Adipocyte (in vitro differentiated cells): Measurements from ENCODE around the gene SH3TC1.

ENCODE experiments used
- DNase-seq: peaks from one replicate; pipeline ENCODE4 v3.0.0-alpha.2; 2015; ENCODE audit warnings: low read depth
- H3K27me3 ChIP-seq: replicated peaks from 2 replicates; pipeline ENCODE4 v1.7.0; 2013; ENCODE audit warnings: mild to moderate bottlenecking, low read length, moderate library complexity; ENCODE audit not compliant: control insufficient read depth, insufficient read depth
- H3K36me3 ChIP-seq: 2 replicates; pipeline ENCODE4 v1.7.0; 2013; ENCODE audit warnings: low read length, mild to moderate bottlenecking, moderate library complexity; ENCODE audit not compliant: control insufficient read depth, insufficient read depth, severe bottlenecking
- H3K4me1 ChIP-seq: 2 replicates; pipeline ENCODE4 v1.7.0; 2013; ENCODE audit warnings: mild to moderate bottlenecking, low read length, moderate library complexity; ENCODE audit not compliant: control insufficient read depth, insufficient read depth
- H3K4me3 ChIP-seq: 2 replicates; pipeline ENCODE4 v1.7.0; 2013; ENCODE audit warnings: mild to moderate bottlenecking, low read length, moderate library complexity
- H3K9ac ChIP-seq: 2 replicates; pipeline ENCODE4 v1.7.0; 2013; ENCODE audit warnings: mild to moderate bottlenecking, low read length, moderate library complexity
- H3K9me3 ChIP-seq: 2 replicates; pipeline ENCODE4 v1.7.0; 2013; ENCODE audit warnings: mild to moderate bottlenecking, low read length, moderate library complexity; ENCODE audit not compliant: control insufficient read depth

SH3TC1 gene

DNA sequence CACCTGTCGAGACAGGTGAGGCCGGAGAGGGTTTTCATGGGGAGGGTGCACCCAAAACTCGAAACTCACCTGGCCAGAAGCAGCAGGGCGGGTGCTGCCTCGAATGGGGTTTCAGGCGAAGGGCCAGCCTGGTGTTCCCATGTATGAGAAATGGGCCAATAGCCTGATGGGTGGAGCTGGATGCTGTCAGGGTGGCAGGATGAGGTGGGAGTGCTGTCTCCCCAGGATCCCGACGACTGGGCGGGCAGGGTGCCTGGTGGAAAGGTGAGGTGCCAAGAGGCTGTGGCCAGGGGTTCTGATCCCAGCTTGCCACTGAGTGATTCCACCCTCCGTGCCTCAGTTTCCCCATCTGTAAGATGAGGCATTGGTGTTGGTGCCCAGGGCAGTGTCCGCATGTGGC lies 16.8 kb upstream of the SH3TC1 start:
- H3K9ac ChIP-seq = no peak overlapping the region
- no peaks in the 10 kb centered on the region for H3K36me3 ChIP-seq
- H3K9me3 ChIP-seq = no peaks in the 10 kb centered on the region

DNA sequence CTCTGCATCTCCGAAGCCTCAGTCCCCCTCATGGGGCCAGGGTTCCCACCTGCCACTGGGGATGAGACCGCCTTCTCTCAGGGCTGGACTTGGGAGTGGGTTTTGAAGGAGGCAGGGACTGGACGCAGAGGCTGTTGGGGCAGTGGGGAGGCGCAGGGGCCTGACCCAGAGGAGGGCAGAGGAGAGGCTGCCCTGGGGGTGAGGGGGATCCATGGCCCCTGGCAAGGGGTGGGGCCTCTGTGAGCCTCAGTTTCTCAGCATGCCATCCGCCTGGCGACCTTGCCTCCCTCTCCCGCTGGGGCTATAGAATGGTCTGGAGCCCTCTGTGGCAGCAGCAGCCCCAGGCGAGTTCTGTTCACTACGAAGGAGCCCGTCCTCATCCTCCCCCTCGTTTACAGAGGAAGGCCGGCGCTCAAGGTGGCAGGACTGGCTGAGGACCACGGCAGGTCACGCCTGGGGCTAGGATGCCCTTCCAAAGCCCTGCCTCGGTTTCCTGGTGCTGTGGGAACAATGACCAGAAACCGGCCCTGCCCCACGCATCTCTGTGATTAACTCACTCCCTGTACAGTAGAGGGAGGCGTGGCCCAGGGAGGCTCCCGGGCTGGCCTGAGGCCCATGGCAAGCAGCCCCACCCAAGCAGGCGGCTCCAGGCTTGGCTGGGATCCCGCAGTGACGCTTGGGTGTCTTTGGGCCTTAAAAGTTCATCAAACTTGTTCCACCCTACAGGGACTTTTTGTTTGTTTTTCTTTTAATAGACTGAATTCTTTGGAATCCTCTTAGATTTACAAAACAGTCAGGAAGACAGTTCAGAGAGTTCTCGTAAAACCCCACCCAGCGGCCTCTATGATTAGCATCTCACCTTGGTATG lies 16.0 kb upstream of the SH3TC1 start:
- H3K36me3 ChIP-seq = no peaks in the 10 kb centered on the region
- H3K4me1 ChIP-seq = peaks cover 35% of the 10 kb centered on the region
- no peaks in the 10 kb centered on the region for H3K27me3 ChIP-seq
- no peak overlapping the region for H3K4me3 ChIP-seq
- no peak overlapping the region for H3K9ac ChIP-seq
- DNase-seq = peak; percentile 55
- no peaks in the 10 kb centered on the region for H3K9me3 ChIP-seq

More for the DNA sequence above, 16.8 kb upstream of the SH3TC1 start:
- Histone ChIP-seq H3K4me1 (peaks cover 35% of the 10 kb centered on the region), H3K4me3 (no peak overlapping the region), H3K27me3 (no peaks in the 10 kb centered on the region)
- DNase-seq = no peak

DNA sequence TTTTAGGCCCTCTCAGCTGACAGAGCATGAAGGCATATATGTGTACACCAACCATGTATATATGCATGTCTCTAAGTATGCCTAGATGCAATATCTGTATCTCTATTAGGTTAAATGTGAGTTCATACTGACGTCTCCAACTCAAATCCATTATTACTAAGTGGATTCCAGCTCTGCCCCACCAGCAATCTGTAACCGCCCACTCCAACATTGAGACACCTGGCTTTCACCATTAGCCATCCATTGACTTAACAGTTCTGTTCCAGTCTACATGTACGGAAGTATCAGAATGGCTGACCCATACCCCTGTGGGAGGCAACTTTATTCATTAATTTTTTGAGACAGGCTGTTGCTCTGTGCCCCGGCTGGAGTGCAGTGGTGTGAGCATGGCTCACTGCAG lies 15.0 kb upstream of the SH3TC1 start:
- DNase-seq = no peak
- H3K36me3 ChIP-seq = no peaks in the 10 kb centered on the region
- H3K4me1 ChIP-seq = peaks cover 35% of the 10 kb centered on the region
- H3K9ac ChIP-seq = no peak overlapping the region
- peaks cover 4% of the 10 kb centered on the region for H3K27me3 ChIP-seq
- H3K4me3 ChIP-seq = no peak overlapping the region
- H3K9me3 ChIP-seq = no peaks in the 10 kb centered on the region

DNA sequence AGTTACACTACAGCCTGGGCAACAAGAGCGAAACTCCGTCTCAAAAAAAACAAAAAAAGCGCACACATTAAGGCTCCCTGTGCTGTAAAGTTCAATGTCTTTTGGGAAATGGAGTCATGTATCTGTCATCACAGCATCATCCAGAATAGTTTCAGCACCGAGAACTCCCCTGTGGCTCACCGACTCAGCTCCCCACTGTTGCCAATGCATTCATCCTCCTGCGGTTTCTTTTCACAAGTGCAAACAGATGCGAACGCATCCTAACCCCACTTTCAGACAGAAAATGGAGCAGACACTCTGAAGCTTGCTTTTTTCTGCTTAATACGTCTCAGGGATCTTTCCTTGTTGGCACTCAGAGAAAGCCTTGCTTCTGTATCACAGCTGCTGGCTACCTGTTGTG lies 13.8 kb upstream of the SH3TC1 start:
- H3K36me3 ChIP-seq = no peaks in the 10 kb centered on the region
- H3K9ac ChIP-seq = peak overlapping the region; percentile 32
- H3K27me3 ChIP-seq = peaks cover 4% of the 10 kb centered on the region
- H3K4me3 ChIP-seq = peak overlapping the region; percentile 41
- peak; percentile 54 for DNase-seq
- peaks cover 35% of the 10 kb centered on the region for H3K4me1 ChIP-seq
- H3K9me3 ChIP-seq = no peaks in the 10 kb centered on the region

DNA sequence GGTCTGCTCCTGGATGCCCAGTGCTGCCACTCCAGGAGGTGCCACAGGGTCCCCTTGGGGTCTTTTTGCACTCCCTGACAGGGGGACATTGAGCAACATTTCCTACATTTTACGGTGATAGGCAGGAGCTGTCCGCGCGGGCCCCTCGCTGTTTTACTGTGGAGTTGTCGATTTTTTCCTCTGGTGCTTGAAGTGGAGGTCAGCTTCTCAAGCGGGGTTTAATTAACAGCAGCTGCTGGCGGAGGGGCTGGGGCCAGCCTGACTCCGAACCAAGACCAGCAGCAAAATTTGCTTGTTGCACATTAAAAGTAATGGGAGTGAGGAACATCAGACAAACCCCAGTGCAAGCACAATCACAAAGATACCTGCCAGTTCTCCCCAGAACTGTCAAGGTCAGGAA lies 13.2 kb upstream of the SH3TC1 start:
- H3K4me1 ChIP-seq = peaks cover 35% of the 10 kb centered on the region
- no peaks in the 10 kb centered on the region for H3K36me3 ChIP-seq
- H3K9me3 ChIP-seq = no peaks in the 10 kb centered on the region

DNA sequence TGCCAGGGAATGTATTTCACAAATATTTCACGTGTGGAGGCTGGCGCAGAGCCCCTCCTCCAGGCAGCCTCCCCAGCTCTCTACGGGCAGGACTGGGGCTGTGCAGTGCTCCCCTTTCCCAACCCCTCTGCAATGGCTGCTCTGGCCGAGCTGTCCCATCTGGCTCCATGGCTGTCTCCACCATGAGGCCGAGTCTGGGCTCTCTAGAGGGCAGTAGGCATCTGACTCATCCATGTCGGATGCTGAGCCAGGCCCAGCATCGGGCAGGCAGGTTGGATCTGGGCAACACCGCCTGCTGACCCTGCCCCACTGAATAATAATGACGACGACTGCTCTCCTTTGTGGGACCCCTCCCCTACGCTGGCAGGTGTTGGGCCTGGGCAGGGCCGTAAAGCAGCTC lies 11.0 kb upstream of the SH3TC1 start:
- Histone ChIP-seq H3K36me3 (no peaks in the 10 kb centered on the region), H3K9me3 (no peaks in the 10 kb centered on the region), H3K9ac (no peak overlapping the region), H3K4me1 (peaks cover 30% of the 10 kb centered on the region), H3K4me3 (no peak overlapping the region), H3K27me3 (peaks cover 4% of the 10 kb centered on the region)
- DNase-seq = no peak

More for the DNA sequence above, 13.2 kb upstream of the SH3TC1 start:
- Histone ChIP-seq H3K27me3 (peaks cover 4% of the 10 kb centered on the region), H3K9ac (peak overlapping the region; percentile 32), H3K4me3 (peak overlapping the region; percentile 41)
- DNase-seq = peak; percentile 14

DNA sequence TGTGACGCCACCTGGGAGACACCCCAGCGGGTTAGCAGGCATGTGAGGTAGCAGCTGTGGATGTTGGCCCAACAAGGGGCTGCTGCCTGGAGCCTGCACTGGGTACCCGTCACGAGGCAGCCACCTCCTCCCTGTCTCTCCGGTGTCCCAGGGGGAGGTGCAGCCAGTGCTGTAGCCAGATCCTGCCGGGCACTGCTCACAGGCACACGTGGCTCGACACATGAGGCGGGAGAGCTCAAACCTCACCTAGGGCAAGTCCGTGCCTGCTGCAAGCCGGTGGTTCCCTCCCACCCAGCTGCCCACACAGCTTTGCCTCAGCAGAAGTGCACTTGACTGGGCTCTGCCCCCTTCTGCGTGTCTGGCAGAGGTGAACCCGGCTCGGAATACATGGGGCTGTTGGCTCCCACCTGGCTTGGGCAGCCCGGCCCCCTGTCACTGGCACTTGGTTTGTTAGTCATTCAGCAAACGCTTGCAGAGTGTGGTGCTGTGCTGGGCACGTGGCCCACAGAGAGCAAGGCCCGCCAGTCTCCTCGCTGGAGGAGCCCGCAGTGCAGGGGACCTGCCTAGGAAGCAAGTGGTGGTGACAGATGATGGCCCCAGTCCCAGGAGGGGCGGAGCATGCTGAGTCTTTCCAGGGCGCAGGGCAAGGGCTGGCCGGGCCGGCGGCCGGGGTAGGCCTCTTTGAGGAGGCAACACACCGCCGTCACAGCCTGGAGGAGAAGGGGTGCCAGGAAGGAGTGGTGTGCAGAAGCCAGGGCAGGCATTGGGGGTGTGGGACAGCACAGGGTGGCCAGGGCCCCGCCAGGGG lies 10.1 kb upstream of the SH3TC1 start:
- DNase-seq = no peak
- H3K36me3 ChIP-seq = no peaks in the 10 kb centered on the region
- H3K9me3 ChIP-seq = no peaks in the 10 kb centered on the region
- H3K27me3 ChIP-seq = peaks cover 4% of the 10 kb centered on the region
- no peak overlapping the region for H3K4me3 ChIP-seq
- peaks cover 24% of the 10 kb centered on the region for H3K4me1 ChIP-seq
- H3K9ac ChIP-seq = no peak overlapping the region

DNA sequence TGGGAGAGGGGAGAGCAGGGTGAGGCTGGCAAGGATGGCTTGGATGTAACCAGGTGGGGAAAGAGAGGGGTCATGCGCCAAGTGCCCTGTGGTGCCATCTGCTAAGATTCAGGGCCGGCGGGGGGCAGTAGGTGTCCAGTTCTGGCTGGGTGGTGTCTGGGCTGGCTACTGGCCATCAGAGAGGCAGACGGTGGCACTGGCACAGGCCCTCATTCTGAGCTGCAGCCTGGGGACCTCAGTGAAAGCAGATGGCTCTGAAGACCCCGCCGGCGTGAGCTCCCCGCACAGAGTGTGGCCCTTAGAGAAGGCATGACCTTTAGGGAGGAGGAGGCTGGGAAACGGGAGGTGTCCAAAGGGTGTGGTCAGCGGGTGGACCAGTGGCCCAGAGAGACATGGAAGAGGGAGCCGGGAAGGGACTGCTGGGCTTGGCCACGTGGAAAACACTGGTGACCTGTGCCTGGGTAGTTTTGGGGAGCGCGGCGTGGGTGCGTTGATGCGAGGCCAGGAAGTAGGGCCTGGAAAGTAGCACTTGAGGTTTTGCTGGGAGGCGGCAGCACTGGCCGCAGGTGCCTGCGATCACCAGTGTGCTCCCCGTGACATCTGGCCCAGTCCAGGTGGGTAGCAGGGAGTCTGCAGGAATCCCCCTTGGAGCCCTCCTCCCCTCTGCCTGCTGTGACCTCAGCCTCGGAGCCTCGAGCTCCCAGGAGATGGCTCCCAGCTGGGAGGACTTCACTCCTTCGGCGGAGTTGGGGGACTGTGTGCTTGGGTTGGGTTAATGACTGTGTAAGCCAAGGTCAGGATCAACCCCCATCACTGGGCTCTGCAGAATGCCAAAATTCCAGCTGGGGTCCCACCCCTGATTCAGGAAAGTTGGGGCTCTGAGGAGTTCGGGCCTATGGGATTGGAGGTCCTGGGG lies 9.3 kb upstream of the SH3TC1 start:
- H3K36me3 ChIP-seq = no peaks in the 10 kb centered on the region
- no peak for DNase-seq
- H3K9ac ChIP-seq = no peak overlapping the region
- no peak overlapping the region for H3K4me3 ChIP-seq
- H3K9me3 ChIP-seq = no peaks in the 10 kb centered on the region
- peaks cover 4% of the 10 kb centered on the region for H3K27me3 ChIP-seq
- H3K4me1 ChIP-seq = peaks cover 15% of the 10 kb centered on the region

DNA sequence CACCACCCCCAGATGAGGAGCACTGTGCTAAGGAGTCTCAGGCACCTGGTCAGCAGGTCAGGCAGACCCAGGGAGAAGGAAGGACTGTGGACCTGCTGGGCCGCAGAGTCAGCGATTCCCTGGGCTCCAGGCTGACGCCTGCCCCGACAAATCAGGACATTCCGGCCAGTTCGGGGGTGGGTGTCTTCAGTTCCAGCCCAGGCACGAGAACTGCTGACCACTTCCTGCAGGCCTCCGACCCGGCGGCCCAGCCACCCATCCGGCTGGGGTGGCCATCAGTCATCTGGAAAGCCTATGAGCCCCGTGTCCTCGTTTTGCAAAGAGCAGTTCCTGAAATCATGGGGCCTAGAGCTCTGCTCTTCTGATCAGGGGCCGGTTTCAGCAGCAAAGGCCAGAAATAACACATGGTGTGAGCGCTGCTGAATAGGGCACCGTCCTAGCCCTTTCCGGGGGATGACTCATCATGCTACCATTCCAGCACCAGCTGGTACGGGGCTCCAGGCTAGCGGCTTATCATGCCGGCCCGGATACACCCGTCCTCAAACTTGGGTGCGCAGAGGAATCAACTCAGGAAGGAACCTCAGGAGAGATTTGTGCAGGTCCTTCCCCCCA lies 7.8 kb upstream of the SH3TC1 start:
- Histone ChIP-seq H3K9me3 (no peaks in the 10 kb centered on the region), H3K4me3 (no peak overlapping the region), H3K36me3 (no peaks in the 10 kb centered on the region), H3K4me1 (peaks cover 1% of the 10 kb centered on the region), H3K27me3 (peaks cover 17% of the 10 kb centered on the region), H3K9ac (no peak overlapping the region)
- no peak for DNase-seq

DNA sequence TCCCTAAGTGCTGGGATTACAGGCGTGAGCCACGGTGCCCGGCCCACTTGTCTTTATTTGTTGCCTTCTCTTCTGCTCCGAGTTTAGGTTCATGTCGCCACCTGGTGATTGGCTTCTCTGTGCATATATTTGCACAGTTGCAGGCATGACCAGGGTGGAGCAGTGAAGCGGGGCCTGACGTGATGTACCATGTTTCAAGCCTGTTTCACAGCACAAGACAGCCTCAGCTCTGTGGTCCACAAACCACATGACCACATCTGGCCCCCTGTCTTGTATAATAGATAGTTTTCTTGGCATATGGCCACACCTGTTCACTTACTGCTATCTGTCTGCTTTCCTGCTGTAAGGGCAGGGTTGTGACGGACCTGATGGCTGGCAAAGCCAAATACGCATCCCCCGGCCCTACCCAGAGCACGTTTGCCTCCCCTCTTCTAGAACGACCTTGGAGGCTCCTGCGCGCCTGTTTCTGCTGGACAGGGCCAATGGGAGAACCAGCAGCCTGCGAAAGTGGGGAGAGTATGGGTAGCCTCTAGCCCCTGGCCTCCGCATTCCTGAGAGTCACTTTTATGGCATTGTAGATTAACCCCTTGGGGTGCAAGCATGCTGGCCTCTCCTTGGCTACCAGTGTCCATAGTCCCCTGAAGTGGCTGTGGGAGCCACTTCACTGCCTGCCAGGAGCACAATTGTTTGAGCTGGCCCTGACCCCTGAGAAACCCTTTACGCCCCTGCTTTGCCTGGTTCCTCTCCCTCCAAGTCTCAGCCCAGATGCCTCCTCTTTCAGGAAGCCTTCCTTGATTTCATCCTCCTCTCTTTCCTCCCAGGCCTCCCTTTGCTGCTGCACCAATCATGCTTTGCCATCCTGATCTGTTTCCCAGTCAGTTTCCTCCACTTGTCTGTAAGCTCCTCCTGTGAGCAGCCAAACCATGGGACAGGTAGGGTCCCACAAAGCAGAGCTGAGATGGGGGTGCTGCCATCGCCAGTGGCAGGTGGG lies 6.0 kb upstream of the SH3TC1 start:
- H3K36me3 ChIP-seq = no peaks in the 10 kb centered on the region
- H3K4me3 ChIP-seq = no peak overlapping the region
- H3K9ac ChIP-seq = no peak overlapping the region
- H3K4me1 ChIP-seq = no peaks in the 10 kb centered on the region
- peaks cover 21% of the 10 kb centered on the region for H3K27me3 ChIP-seq
- peak; percentile 42 for DNase-seq
- H3K9me3 ChIP-seq = no peaks in the 10 kb centered on the region
